ENCODE results near the gene KCNG2. TPM values are rescaled to one million over a fixed set of nuclear protein-coding genes. Genes with fewer than 3 reads are reported as not detected.
A peak's percentile ranks its signal among the peaks of the same experiment; 100 is the strongest.

KCNG2 gene
- total and polyA plus RNA-seq, 2 of the 13 experiments (the other 11 are each of a cell fraction or from before 2014, with no cell fraction given) = not detected

DNA sequence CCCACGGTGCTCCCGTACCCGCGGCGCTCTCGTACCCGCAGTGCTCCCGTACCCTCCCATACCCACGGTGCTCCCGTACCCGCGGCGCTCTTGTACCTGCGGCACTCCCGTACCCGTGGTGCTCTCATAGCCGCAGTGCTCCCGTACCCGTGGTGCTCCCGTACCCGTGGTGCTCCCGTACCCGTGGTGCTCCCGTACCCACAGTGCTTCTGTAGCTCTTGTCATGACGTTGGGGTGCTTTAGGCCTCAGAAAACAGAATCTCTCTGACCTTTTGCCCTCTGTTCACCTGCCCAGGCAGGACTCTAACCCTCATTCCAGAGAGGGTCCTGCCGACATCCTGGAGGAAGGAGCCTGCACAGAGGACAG is 118.4 kb downstream of the KCNG2 start:
- ATAC-seq (no peak), DNase-seq (ENCODE audit: low spot score) (no peak), FAIRE-seq (no peak)
- H3K4me3 ChIP-seq (replicated peaks in 1 of 3; ENCODE audit: insufficient read depth in 1 of 3, low read depth in 2 of 3, low read length in 3 of 3) = no peak overlapping the region
- H3K9me3 ChIP-seq (ENCODE audit: low read length) = no peaks in the 10 kb centered on the region
- H3K4me1 ChIP-seq (ENCODE audit: insufficient read depth, low read length) = no peaks in the 10 kb centered on the region
- H3K36me3 ChIP-seq (replicated peaks in 1 of 2; ENCODE audit: control insufficient read depth in 1 of 2, insufficient read depth in 2 of 2, low read length in 2 of 2) = peaks cover 14 to 41% of the 10 kb centered on the region in 2 experiments; a peak in 4 of 5 replicates
- CTCF ChIA-PET (ENCODE audit: low intra/inter-chr PET ratio, low total read pairs) = no interaction called here
- no peaks in the 10 kb centered on the region for H3K27me3 ChIP-seq (ENCODE audit: control insufficient read depth in 1 of 2, insufficient read depth in 2 of 2, low read length in 2 of 2)
- peak; percentile 93 for TF ChIP-seq ZNF263 (CRISPR knock-in tag; IDR thresholded peaks at IDR 0.05)
- TF ChIP-seq TP53 (CRISPR knock-in tag; conservative IDR thresholded peaks at IDR 0.05) = no peak
- TF ChIP-seq, protein P1, sequence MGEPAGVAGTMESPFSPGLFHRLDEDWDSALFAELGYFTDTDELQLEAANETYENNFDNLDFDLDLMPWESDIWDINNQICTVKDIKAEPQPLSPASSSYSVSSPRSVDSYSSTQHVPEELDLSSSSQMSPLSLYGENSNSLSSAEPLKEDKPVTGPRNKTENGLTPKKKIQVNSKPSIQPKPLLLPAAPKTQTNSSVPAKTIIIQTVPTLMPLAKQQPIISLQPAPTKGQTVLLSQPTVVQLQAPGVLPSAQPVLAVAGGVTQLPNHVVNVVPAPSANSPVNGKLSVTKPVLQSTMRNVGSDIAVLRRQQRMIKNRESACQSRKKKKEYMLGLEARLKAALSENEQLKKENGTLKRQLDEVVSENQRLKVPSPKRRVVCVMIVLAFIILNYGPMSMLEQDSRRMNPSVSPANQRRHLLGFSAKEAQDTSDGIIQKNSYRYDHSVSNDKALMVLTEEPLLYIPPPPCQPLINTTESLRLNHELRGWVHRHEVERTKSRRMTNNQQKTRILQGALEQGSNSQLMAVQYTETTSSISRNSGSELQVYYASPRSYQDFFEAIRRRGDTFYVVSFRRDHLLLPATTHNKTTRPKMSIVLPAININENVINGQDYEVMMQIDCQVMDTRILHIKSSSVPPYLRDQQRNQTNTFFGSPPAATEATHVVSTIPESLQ (CRISPR knock-in tag; conservative IDR thresholded peaks at IDR 0.05) = no peak
- no peak for TF ChIP-seq NR1H2 (CRISPR knock-in tag; IDR thresholded peaks at IDR 0.05; ENCODE audit: borderline replicate concordance, low read depth)
- TF ChIP-seq RXRB (CRISPR knock-in tag; IDR thresholded peaks at IDR 0.05; ENCODE audit: borderline replicate concordance) = no peak
- TF ChIP-seq TBX3 (IDR thresholded peaks at IDR 0.05; ENCODE audit: borderline replicate concordance) = no peak
- no peak for TF ChIP-seq SMC3 (IDR thresholded peaks at IDR 0.05; ENCODE audit: low read length)
- TF ChIP-seq NFATC3 (CRISPR knock-in tag; IDR thresholded peaks at IDR 0.05) = no peak
- in situ Hi-C loops (cut with HindIII; ENCODE audit: extremely low pct_ligation_motif_present, low pct_unique_long_range_greater_than_20kb) = no loop called here
- intact Hi-C loops (cut with micrococcal nuclease; ENCODE audit: unreplicated experiment) = no loop called here
- peaks cover 4% of the 10 kb centered on the region for H3K79me2 ChIP-seq (ENCODE audit: insufficient read depth, low read length)
- H3K4me2 ChIP-seq (ENCODE audit: low read depth, low read length) = no peak overlapping the region
- H2AFZ ChIP-seq (ENCODE audit: low read length) = no peak overlapping the region
- peaks cover 23% of the 10 kb centered on the region; the same call in 1 of the 2 replicates for H4K20me1 ChIP-seq (ENCODE audit: insufficient read depth, low read length)
- H3K27ac ChIP-seq (ENCODE audit: extremely low read length, insufficient read depth, low read length) = no peak overlapping the region
- no peak overlapping the region for H3K9ac ChIP-seq (ENCODE audit: insufficient read depth, low read depth, low read length)
- WGBS (ENCODE audit: low lambda C conversion rate) = 69% methylated on average over 18 of the region's 26 CpGs
- BruUV-seq (replicated peaks) = no TSS peak
- POLR2A ChIA-PET = no interaction called here

Data from HepG2 (cell line).